K562 (cell line): ENCODE measurements around the gene CBX2.

Experiments
- BMI1 ChIP-seq: fragments of 150-350 bp; IDR thresholded peaks from 2 replicates; pipeline ENCODE4 v1.6.1; 2014; ENCODE audit warnings: low read length
- CTCF ChIP-seq, 3 experiments: IDR thresholded peaks in 2 of 3; conservative IDR thresholded peaks in 1 of 3; 2 replicates each; pipeline ENCODE4 v1.5.1; 2011 to 2012; ENCODE audit warnings: low read length in 3 of 3, mild to moderate bottlenecking in 3 of 3, control low read depth in 2 of 3, improper control_type of control experiment in 1 of 3, inconsistent platforms in 1 of 3, low read depth in 1 of 3, mixed read lengths in 1 of 3, moderate library complexity in 1 of 3; ENCODE audit not compliant: insufficient read depth in 2 of 3
- ELF1 ChIP-seq: fragments of 200-800 bp; sonication (Bioruptor generic); IDR thresholded peaks from 2 replicates; pipeline ENCODE4 v1.6.1; 2016; ENCODE audit warnings: missing genetic modification characterization, missing compliant biosample characterization
- NFYB ChIP-seq: IDR thresholded peaks from 2 replicates; pipeline ENCODE4 v1.6.1; 2011; ENCODE audit warnings: mild to moderate bottlenecking, moderate library complexity; ENCODE audit not compliant: insufficient read length; ENCODE audit errors: extremely low read depth
- PTBP1 ChIP-seq: fragments of 200-400 bp; formaldehyde crosslinking; IDR thresholded peaks from 2 replicates; pipeline ENCODE4 v1.6.1; 2017; ENCODE audit warnings: low read depth, low read length
- RBM22 ChIP-seq: fragments of 200-400 bp; formaldehyde crosslinking; IDR thresholded peaks from 2 replicates; pipeline ENCODE4 v1.6.1; 2018; ENCODE audit warnings: low read length, low read depth; ENCODE audit not compliant: poor library complexity, severe bottlenecking
- SMAD4 ChIP-seq: fragments of 250-450 bp; sonication (Bioruptor Pico); conservative IDR thresholded peaks from 2 replicates; pipeline ENCODE4 v1.8.0; 2021; ENCODE audit warnings: inconsistent platforms, mild to moderate bottlenecking, moderate library complexity
- YY1 ChIP-seq, 3 experiments: IDR thresholded peaks; 2 replicates each; pipeline ENCODE4 v1.6.1; 2011; ENCODE audit warnings: low read length in 2 of 3, mild to moderate bottlenecking in 2 of 3, moderate library complexity in 2 of 3, borderline replicate concordance in 1 of 3, control low read depth in 1 of 3, low read depth in 1 of 3; ENCODE audit not compliant: insufficient read depth in 3 of 3, insufficient replicate concordance in 2 of 3, control insufficient read depth in 1 of 3, insufficient read length in 1 of 3; ENCODE audit errors: extremely low read depth in 1 of 3

GRCh38 chr17:79777120-79777893 lies 641 bp upstream of the CBX2 start:
- TF ChIP-seq RBM22 (peak; percentile 66), CTCF (IDR thresholded peaks at IDR 0.05 in 2 of 3, conservative IDR thresholded peaks at IDR 0.05 in 1 of 3; ENCODE audit: insufficient read depth in 2 of 3, low read depth in 1 of 3, low read length in 3 of 3) (peak; percentile 51 to 69 (median 57); a peak in 5 of 6 replicates), PTBP1 (no peak), SMAD4 (peak; percentile 39), NFYB (no peak), ELF1 (no peak), BMI1 (no peak), YY1 (IDR thresholded peaks at IDR 0.05; ENCODE audit: borderline replicate concordance in 1 of 3, control insufficient read depth in 1 of 3, extremely low read depth in 1 of 3, insufficient read depth in 3 of 3, insufficient read length in 1 of 3, insufficient replicate concordance in 2 of 3, low read depth in 1 of 3, low read length in 2 of 3) (peak in 2 of 3 experiments; percentile 44 to 58)
